Activated CD4-positive, CD25-positive, alpha-beta regulatory T cell treated with anti-CD3 and anti-CD28 coated beads, Interleukin-2, amount 50 U/mL, for 16 hours (primary cell): ENCODE measurements around the gene MTG2.

Experiments
- DNase-seq: peaks from one replicate; pipeline ENCODE4 v3.0.0-alpha.2; 2020; ENCODE audit warnings: low read depth, low spot score

The MTG2 gene

GRCh38 chr20:62182469-62183425, at the start of gene MTG2:
Gene MTG2 (plus strand): TSS chr20:62183028. CDS start chr20:62193421, 10,393 bp downstream.
- peak; percentile 89 for DNase-seq

GRCh38 chr20:62133051-62133845, 49.6 kb upstream of the MTG2 start:
- no peak for DNase-seq

- no peak for DNase-seq
Observed at GRCh38 chr20:62133864-62134263, 49.0 kb upstream of the MTG2 start.

- DNase-seq, result no peak
Observed at GRCh38 chr20:62134735-62135231, 48.0 kb upstream of the MTG2 start.

- no peak for DNase-seq
Observed at GRCh38 chr20:62135573-62136266, 47.1 kb upstream of the MTG2 start.

GRCh38 chr20:62136283-62137091, 46.3 kb upstream of the MTG2 start:
- peak; percentile 31 for DNase-seq

GRCh38 chr20:62137092-62137384, 45.8 kb upstream of the MTG2 start:
- DNase-seq, result no peak

GRCh38 chr20:62137478-62138203, 45.2 kb upstream of the MTG2 start:
- no peak for DNase-seq

GRCh38 chr20:62138204-62138543, 44.7 kb upstream of the MTG2 start:
- no peak for DNase-seq

GRCh38 chr20:62138912-62139311, 43.9 kb upstream of the MTG2 start:
- no peak for DNase-seq

- DNase-seq, result no peak
Observed at GRCh38 chr20:62139636-62140035, 43.2 kb upstream of the MTG2 start.

- DNase-seq, result no peak
Observed at GRCh38 chr20:62141043-62141396, 41.8 kb upstream of the MTG2 start.

- DNase-seq, result no peak
Observed at GRCh38 chr20:62141397-62142251, 41.2 kb upstream of the MTG2 start.

- no peak for DNase-seq
Observed at GRCh38 chr20:62142252-62143080, 40.4 kb upstream of the MTG2 start.

- peak; percentile 73 for DNase-seq
Observed at GRCh38 chr20:62143081-62143956, 39.5 kb upstream of the MTG2 start, which contains the start of the genes PSMA7 and SS18L1. Gene PSMA7 (minus strand): TSS chr20:62143394. CDS start chr20:62143303, 91 bp downstream. Gene SS18L1 (plus strand): TSS chr20:62143769. CDS start chr20:62143821, 52 bp downstream.

GRCh38 chr20:62143957-62144825, 38.6 kb upstream of the MTG2 start:
- DNase-seq, result no peak

GRCh38 chr20:62145688-62146018, 37.2 kb upstream of the MTG2 start:
- DNase-seq, result no peak
